ENCODE data around the gene WFDC5. TPM values are rescaled to one million over a fixed set of nuclear protein-coding genes. Genes with fewer than 3 reads are reported as not detected.
"Not testable (repeated sequence)": the region's sequence is repeated elsewhere in the genome, so short reads cannot be mapped to it uniquely, and the experiment has no call there.

WFDC5 gene
- total and polyA plus RNA-seq, 8 donors = not detected

GRCh38 chr20:45064812-45065211 lies 50.2 kb downstream of the WFDC5 start:
- no peaks in the 10 kb centered on the region for H3K27me3 ChIP-seq
- no peak overlapping the region for H3K27ac ChIP-seq
- no peak for ATAC-seq
- no peak overlapping the region for H3K4me3 ChIP-seq
- no peaks in the 10 kb centered on the region for H3K36me3 ChIP-seq
- no peak for FAIRE-seq
- no peaks in the 10 kb centered on the region for H3K4me1 ChIP-seq
- intact Hi-C loops (cut with DNase I) = no loop called here
- TF ChIP-seq CTCF (IDR thresholded peaks at IDR 0.05) = no peak
- H3K9me3 ChIP-seq = no peaks in the 10 kb centered on the region
- DNase-seq = no peak

DNA sequence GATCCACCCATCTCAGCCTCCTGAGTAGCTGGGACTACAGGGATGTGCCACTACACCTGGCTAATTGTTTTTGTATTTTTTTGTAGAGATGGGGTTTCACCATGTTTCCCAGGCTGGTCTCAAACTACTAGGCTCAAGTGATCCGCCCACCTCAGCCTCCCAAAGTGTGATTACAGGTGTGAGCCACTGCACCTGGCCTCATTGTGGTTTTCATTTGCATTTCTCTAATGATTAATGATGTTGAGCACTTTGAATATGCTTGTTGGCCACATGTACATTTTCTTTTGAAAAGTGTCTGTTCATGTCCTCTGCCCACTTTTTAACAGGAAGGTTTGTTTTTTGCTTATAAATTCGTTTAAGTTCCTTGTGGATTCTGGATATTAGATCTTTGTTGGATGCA lies 51.9 kb downstream of the WFDC5 start:
- ATAC-seq; intact Hi-C loops (cut with DNase I); FAIRE-seq; H3K4me3 ChIP-seq; H3K9me3 ChIP-seq; H3K27ac ChIP-seq; DNase-seq; H3K4me1 ChIP-seq; H3K27me3 ChIP-seq; H3K36me3 ChIP-seq: not testable (repeated sequence)
- 91% methylated on average over 2 of the region's 2 CpGs for WGBS, 2 donors

GRCh38 chr20:45061244-45061643 lies 53.7 kb downstream of the WFDC5 start:
- intact Hi-C loops (cut with DNase I) = no loop called here
- H3K27ac ChIP-seq = no peak overlapping the region
- no peak overlapping the region for H3K4me3 ChIP-seq
- FAIRE-seq (no peak), ATAC-seq (no peak), DNase-seq (no peak)
- no peaks in the 10 kb centered on the region for H3K9me3 ChIP-seq
- no peaks in the 10 kb centered on the region for H3K27me3 ChIP-seq
- H3K36me3 ChIP-seq = no peaks in the 10 kb centered on the region
- H3K4me1 ChIP-seq = no peaks in the 10 kb centered on the region
- TF ChIP-seq CTCF (IDR thresholded peaks at IDR 0.05) = no peak
- WGBS, 2 donors = 90 to 95% methylated on average over 4 of the region's 4 CpGs

DNA sequence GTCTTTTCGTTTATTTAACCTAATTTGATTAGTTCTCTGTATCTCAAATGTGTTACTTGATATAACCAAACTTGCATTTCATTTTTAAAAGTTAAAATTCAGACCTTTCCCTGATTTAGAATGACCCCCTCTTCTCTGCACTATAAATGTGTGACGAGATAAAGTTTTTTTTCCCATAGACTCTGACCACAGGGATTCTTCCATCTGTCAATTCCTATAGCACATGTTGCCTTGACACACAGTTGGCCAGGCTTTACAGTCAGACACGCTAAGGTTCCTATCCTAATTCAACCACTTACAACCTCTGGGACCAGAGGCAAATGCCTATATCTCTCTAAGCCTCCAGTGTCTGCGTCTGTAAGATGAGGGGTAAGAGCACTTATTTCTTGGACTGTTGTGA lies 54.7 kb downstream of the WFDC5 start:
- FAIRE-seq (no peak), DNase-seq (no peak), ATAC-seq (no peak)
- 87 to 89% methylated on average over 4 of the region's 4 CpGs for WGBS, 2 donors
- no peak for TF ChIP-seq CTCF (IDR thresholded peaks at IDR 0.05)
- intact Hi-C loops (cut with DNase I) = no loop called here
- Histone ChIP-seq H3K36me3 (no peaks in the 10 kb centered on the region), H3K4me3 (no peak overlapping the region), H3K27ac (no peak overlapping the region), H3K27me3 (no peaks in the 10 kb centered on the region), H3K4me1 (no peaks in the 10 kb centered on the region), H3K9me3 (no peaks in the 10 kb centered on the region)

Other genes with a start within 250 kb of the WFDC5 start
- gene YWHAB, start 229.5 kb downstream of the WFDC5 start, total RNA-seq = 10 to 100 TPM; 24.9 to 87.3 (median 47.0) TPM
- 10 to 100 TPM; 17.9 to 47.4 TPM for gene YWHAB, start 229.5 kb downstream of the WFDC5 start, polyA plus RNA-seq
- 10 to 100 TPM; 18.7 to 64.5 (median 22.4) TPM for gene PABPC1L, start 205.1 kb downstream of the WFDC5 start, total RNA-seq
- 100 to 1,000 TPM; 150 to 156 TPM for gene PABPC1L, start 205.1 kb downstream of the WFDC5 start, polyA plus RNA-seq
- gene TOMM34, start 154.8 kb downstream of the WFDC5 start, total RNA-seq = 10 to 100 TPM in 2 of 6 donors, 1 to 10 TPM in 4; 4.9 to 12.4 (median 7.4) TPM
- gene TOMM34, start 154.8 kb downstream of the WFDC5 start, polyA plus RNA-seq = 10 to 100 TPM in 1 of 2 donors, 1 to 10 TPM in 1; 7.4 to 18.6 TPM
- 10 to 100 TPM in 3 of 6 donors, 1 to 10 TPM in 3; 7.1 to 18.9 (median 10.4) TPM for gene STK4, start 148.7 kb downstream of the WFDC5 start, total RNA-seq
- 1 to 10 TPM; 3.7 to 5.0 TPM for gene STK4, start 148.7 kb downstream of the WFDC5 start, polyA plus RNA-seq
- gene KCNS1, start 14.0 kb downstream of the WFDC5 start, total RNA-seq = 1 to 10 TPM in 1 of 6 donors, under 1 TPM in 4, not detected in 1; 0.04 to 1.3 (median 0.16) TPM
- gene KCNS1, start 14.0 kb downstream of the WFDC5 start, polyA plus RNA-seq = under 1 TPM; 0.04 to 0.05 TPM
- gene WFDC12, start 9.3 kb upstream of the WFDC5 start, total RNA-seq = not detected
- not detected for gene WFDC12, start 9.3 kb upstream of the WFDC5 start, polyA plus RNA-seq
- 1 to 10 TPM in 2 of 6 donors, under 1 TPM in 1, not detected in 3; 0.67 to 1.9 (median 1.4) TPM for gene PI3, start 59.7 kb upstream of the WFDC5 start, total RNA-seq
- gene PI3, start 59.7 kb upstream of the WFDC5 start, polyA plus RNA-seq = under 1 TPM; 0.40 to 0.72 TPM
- gene SEMG1, start 91.9 kb upstream of the WFDC5 start, total RNA-seq = not detected
- gene SEMG1, start 91.9 kb upstream of the WFDC5 start, polyA plus RNA-seq = not detected
- not detected for gene SEMG2, start 106.2 kb upstream of the WFDC5 start, total RNA-seq
- not detected for gene SEMG2, start 106.2 kb upstream of the WFDC5 start, polyA plus RNA-seq
- 10 to 100 TPM in 4 of 6 donors, 1 to 10 TPM in 2; 4.4 to 51.1 (median 24.1) TPM for gene SLPI, start 139.4 kb upstream of the WFDC5 start, total RNA-seq
- 10 to 100 TPM; 27.3 to 49.4 TPM for gene SLPI, start 139.4 kb upstream of the WFDC5 start, polyA plus RNA-seq
- 100 to 1,000 TPM; 169 to 591 (median 427) TPM for gene RBPJL, start 191.7 kb upstream of the WFDC5 start, total RNA-seq
- gene RBPJL, start 191.7 kb upstream of the WFDC5 start, polyA plus RNA-seq = 1,000 to 10,000 TPM; 1,163 to 1,575 TPM
- gene MATN4, start 193.1 kb upstream of the WFDC5 start, total RNA-seq = 1 to 10 TPM in 5 of 6 donors, under 1 TPM in 1; 0.89 to 6.4 (median 2.3) TPM
- 1 to 10 TPM; 1.5 to 3.1 TPM for gene MATN4, start 193.1 kb upstream of the WFDC5 start, polyA plus RNA-seq
- 100 to 1,000 TPM in 2 of 6 donors, 10 to 100 TPM in 4; 50.9 to 208 (median 56.0) TPM for gene SDC4, start 233.2 kb upstream of the WFDC5 start, total RNA-seq
- 10 to 100 TPM; 48.2 to 54.8 TPM for gene SDC4, start 233.2 kb upstream of the WFDC5 start, polyA plus RNA-seq
- 10 to 100 TPM; 11.1 to 19.0 (median 16.5) TPM for gene SYS1, start 248.0 kb upstream of the WFDC5 start, total RNA-seq
- 10 to 100 TPM in 1 of 2 donors, 1 to 10 TPM in 1; 9.6 to 13.7 TPM for gene SYS1, start 248.0 kb upstream of the WFDC5 start, polyA plus RNA-seq